GM12892 (cell line): ENCODE measurements around the gene MRPL23.

Experiments used
- POLR2A ChIP-seq: IDR thresholded peaks from 2 replicates; pipeline ENCODE4 v1.6.1; 2011; ENCODE audit warnings: low read depth, low read length, control low read depth
- POLR2AphosphoS5 ChIP-seq: IDR thresholded peaks from 2 replicates; pipeline ENCODE4 v1.6.1; 2011; ENCODE audit warnings: low read depth, low read length, control low read depth

- TF ChIP-seq POLR2A (no peak), POLR2AphosphoS5 (no peak)
These were observed 16.7 kb upstream of the MRPL23 start for GRCh38 chr11:1930462-1930830.
